Glutamatergic neuron (in vitro differentiated cells): ENCODE data around the gene FPR3. TPM values are rescaled to one million over a fixed set of nuclear protein-coding genes. Genes with fewer than 3 reads are reported as not detected.

Source experiments
- DNase-seq: peaks from one replicate; pipeline ENCODE4 v3.0.0; 2022
- H3K27ac Mint-ChIP-seq: one replicate; pipeline ENCODE4 v1.8.0; 2020; ENCODE audit warnings: mild to moderate bottlenecking, mixed read lengths, inconsistent platforms; ENCODE audit not compliant: unreplicated experiment
- H3K27me3 Mint-ChIP-seq: one replicate; pipeline ENCODE4 v1.8.0; 2020; ENCODE audit warnings: mild to moderate bottlenecking, moderate library complexity, mixed read lengths, inconsistent platforms; ENCODE audit not compliant: unreplicated experiment
- H3K36me3 Mint-ChIP-seq: one replicate; pipeline ENCODE4 v1.8.0; 2020; ENCODE audit warnings: mild to moderate bottlenecking, mixed read lengths, inconsistent platforms; ENCODE audit not compliant: unreplicated experiment
- H3K4me1 Mint-ChIP-seq: one replicate; pipeline ENCODE4 v1.8.0; 2020; ENCODE audit warnings: mild to moderate bottlenecking, low read depth, mixed read lengths, inconsistent platforms; ENCODE audit not compliant: unreplicated experiment
- H3K4me3 Mint-ChIP-seq: one replicate; pipeline ENCODE4 v1.8.0; 2020; ENCODE audit warnings: mild to moderate bottlenecking, mixed read lengths, inconsistent platforms; ENCODE audit not compliant: unreplicated experiment
- H3K9me3 Mint-ChIP-seq: one replicate; pipeline ENCODE4 v1.8.0; 2020; ENCODE audit warnings: mild to moderate bottlenecking, moderate library complexity, mixed read lengths, inconsistent platforms; ENCODE audit not compliant: unreplicated experiment
- CTCF ChIP-seq: fragments of 200-600 bp; sonication (generic); IDR thresholded peaks from one replicate; pipeline ENCODE4 v1.5.0; 2021; ENCODE audit not compliant: partially characterized antibody, unreplicated experiment
- total RNA-seq: library from RNA; stranded (reverse); fragmentation: NEBNext Ultra II Directional; extraction: Animal tissue kit (Norgen Biotek cat#: 25700); gene quantifications from one replicate; pipeline ENCODE4 v1.2.1, GENCODE V29; 2021; ENCODE audit not compliant: unreplicated experiment

The FPR3 gene
- total RNA-seq, 1 donor from 2014 or later = not detected

DNA sequence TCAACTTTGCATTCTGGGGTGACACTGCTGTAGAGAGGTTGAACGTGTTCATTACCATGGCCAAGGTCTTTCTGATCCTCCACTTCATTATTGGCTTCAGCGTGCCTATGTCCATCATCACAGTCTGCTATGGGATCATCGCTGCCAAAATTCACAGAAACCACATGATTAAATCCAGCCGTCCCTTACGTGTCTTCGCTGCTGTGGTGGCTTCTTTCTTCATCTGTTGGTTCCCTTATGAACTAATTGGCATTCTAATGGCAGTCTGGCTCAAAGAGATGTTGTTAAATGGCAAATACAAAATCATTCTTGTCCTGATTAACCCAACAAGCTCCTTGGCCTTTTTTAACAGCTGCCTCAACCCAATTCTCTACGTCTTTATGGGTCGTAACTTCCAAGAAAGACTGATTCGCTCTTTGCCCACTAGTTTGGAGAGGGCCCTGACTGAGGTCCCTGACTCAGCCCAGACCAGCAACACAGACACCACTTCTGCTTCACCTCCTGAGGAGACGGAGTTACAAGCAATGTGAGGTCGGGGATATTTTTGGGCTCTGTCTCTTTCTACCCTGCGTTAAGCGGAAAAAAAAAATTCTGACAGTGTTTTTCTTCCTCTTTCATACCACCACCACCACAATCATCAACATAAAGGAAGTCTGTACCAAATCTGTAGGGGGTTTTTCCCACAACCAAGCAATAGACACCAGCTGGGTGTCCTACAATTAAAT is 29.5 kb downstream of the FPR3 start:
- TF ChIP-seq CTCF = no peak
- peaks cover 6% of the 10 kb centered on the region for H3K9me3 Mint-ChIP-seq

DNA sequence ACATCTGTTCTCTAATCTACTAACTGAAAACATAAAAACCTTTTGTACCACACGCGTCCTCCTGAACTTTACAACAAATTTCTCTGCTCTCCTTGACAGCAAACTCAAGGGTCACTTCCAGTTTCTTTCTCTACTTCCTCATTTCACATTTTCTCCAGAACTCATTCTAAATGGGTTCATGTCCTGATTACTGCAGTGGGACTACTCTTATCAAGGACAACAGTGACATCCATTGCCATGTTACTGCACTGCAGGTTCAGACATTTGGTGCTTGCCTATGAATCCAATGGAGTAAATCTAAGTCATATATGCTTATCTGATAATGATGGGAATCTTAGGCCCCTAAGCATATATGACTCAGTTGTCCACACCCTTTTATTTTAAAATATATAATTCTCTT is 35.3 kb downstream of the FPR3 start:
- Mint-ChIP-seq H3K27me3 (no peaks in the 10 kb centered on the region), H3K9me3 (peaks cover 11% of the 10 kb centered on the region), H3K36me3 (peaks cover 13% of the 10 kb centered on the region), H3K27ac (no peak overlapping the region), H3K4me1 (no peaks in the 10 kb centered on the region), H3K4me3 (no peak overlapping the region)
- no peak for DNase-seq
- no peak for TF ChIP-seq CTCF

More for the DNA sequence above, 29.5 kb downstream of the FPR3 start:
- DNase-seq = no peak
- no peak overlapping the region for H3K27ac Mint-ChIP-seq
- H3K4me3 Mint-ChIP-seq = no peak overlapping the region
- H3K4me1 Mint-ChIP-seq = no peaks in the 10 kb centered on the region
- peaks cover 15% of the 10 kb centered on the region for H3K36me3 Mint-ChIP-seq
- H3K27me3 Mint-ChIP-seq = no peaks in the 10 kb centered on the region

- no peak for TF ChIP-seq CTCF
- Mint-ChIP-seq H3K27ac (no peak overlapping the region), H3K36me3 (peaks cover 5% of the 10 kb centered on the region), H3K9me3 (peaks cover 7% of the 10 kb centered on the region), H3K27me3 (no peaks in the 10 kb centered on the region), H3K4me1 (no peaks in the 10 kb centered on the region), H3K4me3 (no peak overlapping the region)
- no peak for DNase-seq
Measured at GRCh38 chr19:51837145-51837544, 42.2 kb downstream of the FPR3 start.

DNA sequence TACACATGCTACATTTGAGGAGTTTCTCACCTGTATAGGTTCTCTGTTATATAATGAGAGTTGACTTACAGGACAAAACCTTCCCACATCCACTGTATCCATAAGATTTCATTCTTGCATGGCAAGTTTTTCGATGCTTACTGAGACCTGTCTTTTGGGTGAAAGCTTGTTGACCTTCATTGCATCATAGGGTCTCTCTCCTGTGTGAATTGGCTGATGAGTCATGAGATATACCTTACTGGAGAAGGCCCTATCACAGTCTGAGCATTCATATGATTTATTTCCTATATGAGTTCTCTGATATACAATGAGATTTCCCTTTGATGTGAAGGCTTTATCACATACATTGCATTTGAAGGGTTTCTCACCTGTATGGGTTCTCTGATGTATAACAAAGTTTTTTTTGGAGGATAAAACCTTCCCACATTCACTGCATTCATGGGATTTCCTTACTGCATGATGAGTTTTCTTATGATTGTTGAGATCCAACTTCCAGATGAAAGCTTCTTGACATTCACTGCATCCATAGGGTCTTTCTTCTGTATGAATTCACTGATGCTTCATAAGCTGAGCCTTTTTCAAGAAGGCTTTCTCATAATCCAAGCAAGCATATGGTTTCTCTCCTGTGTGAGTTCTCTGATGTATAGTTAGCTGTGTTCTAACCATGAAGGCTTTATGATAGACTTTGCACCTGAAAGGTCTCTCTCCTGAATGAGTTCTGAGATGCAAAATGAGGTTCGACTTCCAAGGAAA is 67.1 kb downstream of the FPR3 start:
- no peak overlapping the region for H3K27ac Mint-ChIP-seq
- DNase-seq = no peak
- H3K4me1 Mint-ChIP-seq = no peaks in the 10 kb centered on the region
- no peak overlapping the region for H3K4me3 Mint-ChIP-seq
- TF ChIP-seq CTCF = no peak
- H3K27me3 Mint-ChIP-seq = no peaks in the 10 kb centered on the region
- H3K9me3 Mint-ChIP-seq = peaks cover 15% of the 10 kb centered on the region
- H3K36me3 Mint-ChIP-seq = peaks cover 52% of the 10 kb centered on the region

DNA sequence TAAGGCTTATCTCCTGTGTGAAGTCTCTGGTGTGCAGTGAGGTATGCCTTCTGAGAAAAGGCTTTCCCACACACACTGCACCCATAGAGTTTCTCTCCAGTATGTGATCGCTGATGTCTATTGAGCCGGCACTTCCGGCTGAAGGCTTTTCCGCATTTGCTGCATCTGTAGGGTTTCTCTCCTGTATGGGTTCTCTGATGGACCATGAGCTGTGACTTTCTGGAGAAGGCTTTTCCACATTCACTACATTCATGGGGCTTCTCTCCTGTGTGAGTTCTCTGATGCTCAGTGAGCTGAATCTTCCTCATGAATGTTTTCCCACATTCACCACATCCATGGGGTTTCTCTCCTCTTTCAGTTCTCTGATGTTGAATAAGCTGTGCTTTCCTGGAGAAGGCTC is 78.1 kb downstream of the FPR3 start:
- TF ChIP-seq CTCF = no peak
- no peak for DNase-seq
- H3K4me3 Mint-ChIP-seq = peak overlapping the region; percentile 14
- no peak overlapping the region for H3K27ac Mint-ChIP-seq
- peaks cover 28% of the 10 kb centered on the region for H3K9me3 Mint-ChIP-seq
- peaks cover 3% of the 10 kb centered on the region for H3K27me3 Mint-ChIP-seq
- peaks cover 77% of the 10 kb centered on the region for H3K36me3 Mint-ChIP-seq
- H3K4me1 Mint-ChIP-seq = no peaks in the 10 kb centered on the region
